Pancreas (tissue), 10 donors: ENCODE data around the gene PVALEF. TPM values are rescaled to one million over a fixed set of nuclear protein-coding genes. Genes with fewer than 3 reads are reported as not detected.

Experiments used
- ATAC-seq, 4 donors: fragments of 200-7000 bp; cut with Tn5 transposase; one replicate each; pipeline versions ENCODE4 v1.8.0 to v1.9.1; 2020; ENCODE audit warnings: mild to moderate bottlenecking in 4 of 4, moderate library complexity in 4 of 4
- DNase-seq, 6 donors: peaks; one replicate each; pipeline ENCODE4 v3.0.0-alpha.2; 2020
- FAIRE-seq: peaks from 2 replicates; lab custom pipeline; 2012; peaks lifted over from hg19 to GRCh38; lab: Jason Lieb, UNC
- H3K27ac ChIP-seq, 4 donors: fragments of 200-600 bp; sonication (generic); 1 replicate in 3 of 4; 2 replicates in 1 of 4; pipeline versions ENCODE4 v1.5.0 to v1.8.0; 2020
- H3K27me3 ChIP-seq, 4 donors: fragments of 200-600 bp; one replicate each; pipeline ENCODE4 v1.8.0; 2021
- H3K36me3 ChIP-seq, 3 donors: fragments of 200-600 bp; sonication (generic) in 1 of 3; one replicate each; pipeline versions ENCODE4 v1.5.0 to v1.8.0; 2020 to 2021
- H3K4me1 ChIP-seq, 3 donors: fragments of 200-600 bp; one replicate each; pipeline ENCODE4 v1.8.0; 2021
- H3K4me3 ChIP-seq, 4 donors: fragments of 200-600 bp; sonication (generic) in 2 of 4; one replicate each; pipeline versions ENCODE4 v1.5.0 to v1.8.0; 2020 to 2021
- H3K9me3 ChIP-seq, 4 donors: fragments of 200-600 bp; one replicate each; pipeline ENCODE4 v1.8.0; 2021
- WGBS, 2 donors: extraction: QIAGEN DNeasy Blood & Tissue Kit; methylation state at CpG; one replicate each; pipeline ENCODE4 v1.1.7; 2013; 5-methylcytosine and 5-hydroxymethylcytosine counted together
- intact Hi-C, 3 donors: fragments of 100-400 bp; cut with DNase I; formaldehyde crosslinking; loops; one replicate each; pipeline versions ENCODE4 v1.11.1 to v1.14.2; 2022
- polyA plus RNA-seq, 2 donors: library from polyadenylated mRNA; stranded (reverse); fragments of 200-250 nt; gene quantifications; one replicate each; pipeline ENCODE4 v1.2.3, GENCODE V29; 2013
- total RNA-seq, 6 donors: library from RNA; stranded (reverse); fragmentation: NEBNext Ultra II Directional in 4 of 6; extraction: Animal tissue kit (Norgen Biotek cat#: 25700) in 4 of 6; gene quantifications; one replicate each; pipeline versions ENCODE4 v1.2.1 to v1.2.4, GENCODE V29; 2021 to 2023
- TF ChIP-seq, protein P1 (sequence below), 4 donors: fragments of 200-600 bp; sonication (generic) in 3 of 4; IDR thresholded peaks; one replicate each; pipeline versions ENCODE4 v1.5.0 to v1.8.0; 2021; ENCODE audit warnings: antibody characterized with exemption in 4 of 4
- donor health status: healthy with polysubstance abuse.
- donor health status: DM: no; HTN: no; CAD: no; lungs with moderate emphysema.
- donor health status: DM: no; HTN: no; CAD: no.
- donor health status: control.
- donor health status: control.
- donor health status: Bipolar disorder and iron deficiency.
- donor health status: DM: yes; HTN: yes; CAD: no.
- donor health status: DM: no; HTN: no; CAD: no.
- donor health status: DM: no; HTN: no; CAD: no.
- donor health status: DM: yes; HTN: yes; CAD: no.

Gene PVALEF
- total and polyA plus RNA-seq, 8 donors: 0.11 to 0.51 (median 0.17) TPM; not detected in 2

DNA sequence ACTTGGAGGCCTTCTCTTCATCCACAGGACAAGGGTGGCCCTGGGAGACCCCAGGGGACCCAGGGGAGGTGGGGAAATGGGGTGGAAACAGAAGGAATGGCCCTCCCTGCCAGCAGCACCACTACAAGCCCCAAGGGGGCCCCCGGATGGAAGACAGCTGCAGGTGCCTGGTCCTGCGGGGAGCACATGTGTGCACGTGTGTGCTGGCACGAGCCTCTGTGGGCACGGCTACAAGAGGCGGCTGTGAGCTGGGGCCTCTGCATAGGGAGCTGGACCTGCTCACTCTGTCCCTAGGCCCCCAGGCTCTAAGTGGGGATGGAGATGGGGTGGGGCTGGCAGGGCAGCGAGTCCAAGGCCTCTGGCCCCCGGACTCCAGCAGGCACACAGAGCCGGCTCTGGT is 13.9 kb downstream of the PVALEF start:
- no peak overlapping the region for H3K4me3 ChIP-seq
- no peaks in the 10 kb centered on the region for H3K9me3 ChIP-seq
- intact Hi-C loops: no loop called here
- ATAC-seq (no peak), DNase-seq (peak in 2 of 6 donors; percentile 11 to 67), FAIRE-seq (no peak)
- H3K4me1 ChIP-seq: no peaks in the 10 kb centered on the region
- TF ChIP-seq, protein P1, sequence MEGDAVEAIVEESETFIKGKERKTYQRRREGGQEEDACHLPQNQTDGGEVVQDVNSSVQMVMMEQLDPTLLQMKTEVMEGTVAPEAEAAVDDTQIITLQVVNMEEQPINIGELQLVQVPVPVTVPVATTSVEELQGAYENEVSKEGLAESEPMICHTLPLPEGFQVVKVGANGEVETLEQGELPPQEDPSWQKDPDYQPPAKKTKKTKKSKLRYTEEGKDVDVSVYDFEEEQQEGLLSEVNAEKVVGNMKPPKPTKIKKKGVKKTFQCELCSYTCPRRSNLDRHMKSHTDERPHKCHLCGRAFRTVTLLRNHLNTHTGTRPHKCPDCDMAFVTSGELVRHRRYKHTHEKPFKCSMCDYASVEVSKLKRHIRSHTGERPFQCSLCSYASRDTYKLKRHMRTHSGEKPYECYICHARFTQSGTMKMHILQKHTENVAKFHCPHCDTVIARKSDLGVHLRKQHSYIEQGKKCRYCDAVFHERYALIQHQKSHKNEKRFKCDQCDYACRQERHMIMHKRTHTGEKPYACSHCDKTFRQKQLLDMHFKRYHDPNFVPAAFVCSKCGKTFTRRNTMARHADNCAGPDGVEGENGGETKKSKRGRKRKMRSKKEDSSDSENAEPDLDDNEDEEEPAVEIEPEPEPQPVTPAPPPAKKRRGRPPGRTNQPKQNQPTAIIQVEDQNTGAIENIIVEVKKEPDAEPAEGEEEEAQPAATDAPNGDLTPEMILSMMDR (IDR thresholded peaks at IDR 0.05): no peak
- 70 to 78% methylated on average over 8 to 9 of the region's 9 CpGs for WGBS, 2 donors
- no peaks in the 10 kb centered on the region for H3K27me3 ChIP-seq
- H3K27ac ChIP-seq: no peak overlapping the region
- no peaks in the 10 kb centered on the region for H3K36me3 ChIP-seq

DNA sequence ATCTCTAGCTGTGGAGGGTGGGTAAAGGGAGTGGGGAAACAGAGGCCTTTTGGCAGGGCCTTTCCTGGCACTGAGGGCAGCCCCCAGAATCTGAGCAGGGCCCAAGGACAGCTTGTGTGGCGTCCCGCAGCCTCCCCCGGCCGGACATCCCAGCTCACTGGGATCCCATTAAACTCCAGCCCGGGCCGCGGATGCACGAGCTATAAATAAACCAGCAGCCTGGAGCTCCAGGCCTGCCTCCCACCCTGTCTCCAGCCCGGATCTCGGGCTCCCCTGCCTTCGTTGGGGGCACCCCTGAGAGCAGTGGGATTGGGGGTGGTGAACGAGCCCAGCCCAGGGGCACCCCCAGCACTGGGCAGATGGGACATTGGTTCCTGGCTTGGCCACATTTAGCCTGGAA is 14.6 kb downstream of the PVALEF start:
- no peak overlapping the region for H3K27ac ChIP-seq
- H3K36me3 ChIP-seq: no peaks in the 10 kb centered on the region
- ATAC-seq (no peak), DNase-seq (peak in 2 of 6 donors; percentile 19 to 44), FAIRE-seq (no peak)
- TF ChIP-seq, protein P1 (IDR thresholded peaks at IDR 0.05): no peak
- H3K27me3 ChIP-seq: no peaks in the 10 kb centered on the region
- intact Hi-C loops: no loop called here
- H3K4me1 ChIP-seq: no peaks in the 10 kb centered on the region
- 75 to 87% methylated on average over 12 of the region's 12 CpGs for WGBS, 2 donors
- no peak overlapping the region for H3K4me3 ChIP-seq
- no peaks in the 10 kb centered on the region for H3K9me3 ChIP-seq

DNA sequence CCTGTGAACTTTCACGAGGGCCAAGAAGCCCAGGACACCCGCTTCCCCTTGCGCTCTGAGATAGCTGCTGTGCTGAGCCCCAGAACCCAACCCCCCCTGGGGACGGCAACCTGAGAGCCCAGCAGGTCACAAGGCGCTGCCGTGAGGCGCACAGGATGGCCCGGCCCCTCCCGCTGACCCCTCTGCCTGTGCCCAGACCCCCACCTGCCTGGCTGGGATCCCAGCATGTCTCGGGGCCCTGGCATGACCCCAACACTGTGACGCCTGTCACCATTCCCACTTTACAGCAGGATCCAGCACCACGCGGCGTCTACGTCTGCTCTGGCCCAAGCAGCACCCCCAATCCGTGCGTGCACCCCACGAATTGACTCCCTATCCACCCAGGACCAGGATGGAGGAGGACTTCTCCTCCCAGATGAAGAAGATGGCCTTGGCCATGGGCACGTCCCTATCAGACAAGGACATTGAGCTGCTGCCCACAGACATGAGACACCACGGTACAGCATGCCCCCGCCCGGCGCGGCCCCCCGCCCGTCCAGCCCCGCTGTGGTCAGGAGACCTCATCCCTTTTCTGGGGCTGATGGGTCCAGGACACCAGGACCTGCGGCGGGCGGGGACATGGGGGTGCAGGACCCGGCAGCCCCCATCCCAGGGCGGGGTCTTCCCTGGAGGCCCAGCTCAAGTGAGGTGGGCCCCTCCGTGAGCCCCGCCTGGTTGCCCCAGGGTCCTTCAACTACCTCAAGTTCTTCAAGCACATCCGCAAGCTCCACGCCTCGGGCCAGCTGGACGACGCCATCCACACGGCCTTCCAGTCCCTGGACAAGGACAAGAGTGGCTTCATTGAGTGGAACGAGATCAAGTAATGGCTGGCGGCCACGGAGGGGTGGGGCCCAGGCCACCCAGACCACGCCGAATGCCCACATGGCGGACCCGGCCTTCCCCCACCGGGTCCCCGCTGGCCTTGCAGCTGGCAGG is 15.8 kb downstream of the PVALEF start:
- H3K36me3 ChIP-seq: no peaks in the 10 kb centered on the region
- TF ChIP-seq, protein P1 (IDR thresholded peaks at IDR 0.05): no peak

DNA sequence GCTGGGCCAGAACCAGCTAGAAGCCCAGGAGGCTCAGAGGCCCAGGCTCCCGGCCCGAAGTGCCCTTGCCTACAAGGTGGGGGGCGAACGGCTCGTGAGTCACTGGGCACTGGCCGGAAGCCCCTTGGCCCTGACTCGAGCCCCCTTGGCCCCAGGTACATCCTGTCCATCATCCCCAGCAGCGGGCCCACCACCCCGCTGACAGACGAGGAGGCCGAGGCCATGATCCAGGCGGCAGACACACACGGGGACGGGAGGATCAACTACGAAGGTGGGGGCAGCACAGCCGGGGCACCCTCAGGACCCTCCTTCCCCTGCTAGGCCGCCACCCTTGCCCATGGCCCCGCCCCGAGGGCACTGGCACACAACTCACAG is 16.5 kb downstream of the PVALEF start:
- no peak for DNase-seq
- TF ChIP-seq, protein P1 (IDR thresholded peaks at IDR 0.05): no peak
- Histone ChIP-seq H3K36me3 (no peaks in the 10 kb centered on the region), H3K9me3 (no peaks in the 10 kb centered on the region), H3K27ac (no peak overlapping the region), H3K4me3 (no peak overlapping the region), H3K27me3 (no peaks in the 10 kb centered on the region), H3K4me1 (no peaks in the 10 kb centered on the region)
- no peak for FAIRE-seq
- ATAC-seq: no peak
- intact Hi-C loops: no loop called here
- 87 to 89% methylated on average over 19 of the region's 19 CpGs for WGBS, 2 donors

More for the DNA sequence above, 15.8 kb downstream of the PVALEF start:
- H3K27me3 ChIP-seq: no peaks in the 10 kb centered on the region
- WGBS, 2 donors: 79 to 81% methylated on average over 38 to 49 of the region's 49 CpGs
- ATAC-seq (no peak), FAIRE-seq (no peak), DNase-seq (peak in 2 of 6 donors; percentile 26 to 71)
- H3K4me3 ChIP-seq: no peak overlapping the region
- H3K27ac ChIP-seq: no peak overlapping the region
- no peaks in the 10 kb centered on the region for H3K9me3 ChIP-seq
- no peaks in the 10 kb centered on the region for H3K4me1 ChIP-seq
- intact Hi-C loops: no loop called here

DNA sequence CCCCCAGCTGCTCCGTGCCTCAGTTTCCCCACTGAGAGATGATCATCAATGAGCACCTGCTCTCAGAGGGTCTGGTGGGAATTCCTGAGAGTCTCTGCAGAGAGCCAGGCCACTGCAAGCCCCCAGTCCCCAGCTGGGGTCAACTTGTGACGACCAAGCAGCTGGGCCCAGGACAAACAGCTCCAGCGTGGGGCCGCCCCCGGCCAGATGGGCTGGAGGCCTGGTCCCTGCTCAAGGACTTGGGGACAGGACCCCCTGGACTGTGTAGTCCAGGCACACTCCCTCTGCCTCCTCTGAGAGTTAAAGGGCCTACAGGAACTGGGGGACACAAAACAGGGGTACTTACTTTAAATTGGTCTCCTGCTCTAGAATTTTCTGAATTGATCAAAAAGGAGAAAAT is 17.3 kb downstream of the PVALEF start:
- TF ChIP-seq, protein P1 (IDR thresholded peaks at IDR 0.05): no peak
- Histone ChIP-seq H3K4me3 (no peak overlapping the region), H3K9me3 (no peaks in the 10 kb centered on the region), H3K27ac (no peak overlapping the region), H3K4me1 (no peaks in the 10 kb centered on the region), H3K36me3 (no peaks in the 10 kb centered on the region), H3K27me3 (no peaks in the 10 kb centered on the region)
- DNase-seq (peak in 2 of 6 donors; percentile 11 to 44), ATAC-seq (no peak), FAIRE-seq (no peak)
- 76 to 79% methylated on average over 5 of the region's 5 CpGs for WGBS, 2 donors
- intact Hi-C loops: no loop called here
